Brain microvascular endothelial cell (primary cell): Measurements from ENCODE around the gene XRCC5.

Experiments
- DNase-seq: peaks from one replicate; pipeline ENCODE4 v3.0.0-alpha.2; 2020
- H3K27ac ChIP-seq: fragments of 250-450 bp; sonication (Bioruptor Pico); 2 replicates; pipeline ENCODE4 v1.5.1; 2020; ENCODE audit warnings: mild to moderate bottlenecking, moderate library complexity
- H3K27me3 ChIP-seq: fragments of 250-450 bp; sonication (Bioruptor Pico); replicated peaks from 2 replicates; pipeline ENCODE4 v1.5.1; 2020; ENCODE audit warnings: mild to moderate bottlenecking
- H3K36me3 ChIP-seq: fragments of 250-450 bp; sonication (Bioruptor Pico); replicated peaks from 2 replicates; pipeline ENCODE4 v1.5.1; 2020; ENCODE audit warnings: mild to moderate bottlenecking
- H3K4me3 ChIP-seq: 2 replicates; pipeline ENCODE4 v1.5.1; 2011; ENCODE audit warnings: low read depth, mild to moderate bottlenecking, control low read depth, low read length, moderate library complexity
- CTCF ChIP-seq: IDR thresholded peaks from 2 replicates; pipeline ENCODE4 v1.5.1; 2011; ENCODE audit warnings: low read depth, mild to moderate bottlenecking, moderate library complexity, low read length, control low read depth, inconsistent platforms; ENCODE audit errors: missing control alignments
- in situ Hi-C: cut with HindIII; loops from 2 replicates; pipeline ENCODE4 v1.10.0; 2017; ENCODE audit warnings: low sequenced_read_pairs, low pct_ligation_motif_present

The XRCC5 gene

GRCh38 chr2:216216951-216217903, 108.1 kb downstream of the XRCC5 start:
- H3K27me3 ChIP-seq: no peaks in the 10 kb centered on the region
- H3K36me3 ChIP-seq: no peaks in the 10 kb centered on the region
- H3K4me3 ChIP-seq: no peak overlapping the region
- peak; percentile 59 for DNase-seq
- in situ Hi-C loops: no loop called here
- TF ChIP-seq CTCF: no peak
- H3K27ac ChIP-seq: peak overlapping the region; percentile 77

GRCh38 chr2:216217904-216218260, 108.7 kb downstream of the XRCC5 start:
- DNase-seq: no peak
- no peak for TF ChIP-seq CTCF
- in situ Hi-C loops: no loop called here
- no peaks in the 10 kb centered on the region for H3K36me3 ChIP-seq
- H3K4me3 ChIP-seq: no peak overlapping the region
- no peaks in the 10 kb centered on the region for H3K27me3 ChIP-seq
- peak overlapping the region; percentile 77 for H3K27ac ChIP-seq

- in situ Hi-C loops: no loop called here
- DNase-seq: no peak
- H3K27ac ChIP-seq: no peak overlapping the region
- no peak overlapping the region for H3K4me3 ChIP-seq
- no peak for TF ChIP-seq CTCF
- H3K27me3 ChIP-seq: no peaks in the 10 kb centered on the region
- no peaks in the 10 kb centered on the region for H3K36me3 ChIP-seq
These were observed 110.7 kb downstream of the XRCC5 start for GRCh38 chr2:216219861-216220260.

- H3K27ac ChIP-seq: no peak overlapping the region
- in situ Hi-C loops: no loop called here
- no peak for DNase-seq
- H3K4me3 ChIP-seq: no peak overlapping the region
- H3K27me3 ChIP-seq: no peaks in the 10 kb centered on the region
- TF ChIP-seq CTCF: no peak
- H3K36me3 ChIP-seq: no peaks in the 10 kb centered on the region
These were observed 111.8 kb downstream of the XRCC5 start for GRCh38 chr2:216220976-216221375.

GRCh38 chr2:216221811-216222210, 112.7 kb downstream of the XRCC5 start:
- no peak overlapping the region for H3K27ac ChIP-seq
- no peaks in the 10 kb centered on the region for H3K27me3 ChIP-seq
- H3K36me3 ChIP-seq: no peaks in the 10 kb centered on the region
- no peak overlapping the region for H3K4me3 ChIP-seq
- peak; percentile 28 for DNase-seq
- in situ Hi-C loops: no loop called here
- no peak for TF ChIP-seq CTCF
